GM18861 (cell line): ENCODE measurements around the gene WSCD2.

Experiments
- ATAC-seq: cut with Tn5 transposase; IDR thresholded peaks from one replicate; pipeline ENCODE4 v1.9.1; 2021; ENCODE audit not compliant: unreplicated experiment

WSCD2 gene

GRCh38 chr12:108129017-108129812, at the start of gene WSCD2:
TSS of gene WSCD2 (plus strand) at chr12:108129288. CDS start at chr12:108195833, 66,545 bp downstream.
- ATAC-seq, result no peak

GRCh38 chr12:108079721-108080120, 49.4 kb upstream of the WSCD2 start:
- ATAC-seq, result no peak

GRCh38 chr12:108080363-108080762, 48.7 kb upstream of the WSCD2 start:
- no peak for ATAC-seq

GRCh38 chr12:108082485-108082884, 46.6 kb upstream of the WSCD2 start:
- no peak for ATAC-seq

- ATAC-seq, result no peak
These were observed 41.2 kb upstream of the WSCD2 start for GRCh38 chr12:108087900-108088299.

- ATAC-seq, result no peak
These were observed 38.8 kb upstream of the WSCD2 start for GRCh38 chr12:108090107-108090899.

- no peak for ATAC-seq
These were observed 38.0 kb upstream of the WSCD2 start for GRCh38 chr12:108090932-108091678.

- ATAC-seq, result no peak
These were observed 37.4 kb upstream of the WSCD2 start for GRCh38 chr12:108091679-108092051.

GRCh38 chr12:108093209-108093608, 35.9 kb upstream of the WSCD2 start:
- ATAC-seq, result no peak

GRCh38 chr12:108094056-108094649, 34.9 kb upstream of the WSCD2 start:
- no peak for ATAC-seq

GRCh38 chr12:108097160-108097911, 31.8 kb upstream of the WSCD2 start:
- no peak for ATAC-seq

GRCh38 chr12:108098374-108098773, 30.7 kb upstream of the WSCD2 start:
- no peak for ATAC-seq

- no peak for ATAC-seq
These were observed 30.0 kb upstream of the WSCD2 start for GRCh38 chr12:108099073-108099472.

GRCh38 chr12:108099778-108100489, 29.2 kb upstream of the WSCD2 start:
- ATAC-seq, result no peak

GRCh38 chr12:108101605-108102175, 27.4 kb upstream of the WSCD2 start:
- no peak for ATAC-seq

- ATAC-seq, result no peak
These were observed 26.7 kb upstream of the WSCD2 start for GRCh38 chr12:108102363-108102762.

GRCh38 chr12:108103087-108103486, 26.0 kb upstream of the WSCD2 start:
- no peak for ATAC-seq

GRCh38 chr12:108103517-108103916, 25.6 kb upstream of the WSCD2 start:
- ATAC-seq, result no peak

GRCh38 chr12:108104657-108105056, 24.4 kb upstream of the WSCD2 start:
- no peak for ATAC-seq
